Activated CD8-positive, alpha-beta memory T cell treated with anti-CD3 and anti-CD28 coated beads for 4 hours (primary cell): ENCODE measurements around the gene CBX2.
"Not testable (repeated sequence)": the region's sequence is repeated elsewhere in the genome, so short reads cannot be mapped to it uniquely, and the experiment has no call there.

Experiments used
- DNase-seq, 2 donors: peaks; one replicate each; pipeline ENCODE4 v3.0.0-alpha.2; 2020; ENCODE audit warnings: low read depth in 2 of 2

CBX2 gene

GRCh38 chr17:79769570-79770506 lies 8.1 kb upstream of the CBX2 start:
- no peak for DNase-seq

GRCh38 chr17:79771276-79771675 lies 6.7 kb upstream of the CBX2 start:
- DNase-seq, result no peak

- DNase-seq, result not testable (repeated sequence)
Measured at GRCh38 chr17:79772726-79773125, 5.2 kb upstream of the CBX2 start.

GRCh38 chr17:79774561-79774975 lies 3.4 kb upstream of the CBX2 start:
- DNase-seq, result no peak

GRCh38 chr17:79775632-79776031 lies 2.3 kb upstream of the CBX2 start:
- DNase-seq, result no peak

- DNase-seq, result no peak
Measured at GRCh38 chr17:79776376-79777119, 1.4 kb upstream of the CBX2 start.

- no peak for DNase-seq
Measured at GRCh38 chr17:79777120-79777893, 641 bp upstream of the CBX2 start.

GRCh38 chr17:79778504-79779083 lies 646 bp downstream of the CBX2 start:
- DNase-seq, result no peak

GRCh38 chr17:79779084-79779529 lies 1.2 kb downstream of the CBX2 start:
- DNase-seq, result no peak

- no peak for DNase-seq
Measured at GRCh38 chr17:79779661-79780365, 1.9 kb downstream of the CBX2 start.

- no peak for DNase-seq
Measured at GRCh38 chr17:79781012-79781650, 3.2 kb downstream of the CBX2 start.

- no peak for DNase-seq
Measured at GRCh38 chr17:79781736-79782575, 4.0 kb downstream of the CBX2 start.

GRCh38 chr17:79783891-79784290 lies 5.9 kb downstream of the CBX2 start:
- DNase-seq, result no peak

GRCh38 chr17:79784353-79785016 lies 6.5 kb downstream of the CBX2 start:
- DNase-seq, result no peak

GRCh38 chr17:79785017-79785899 lies 7.3 kb downstream of the CBX2 start:
- DNase-seq, result no peak

- no peak for DNase-seq
Measured at GRCh38 chr17:79785900-79786810, 8.2 kb downstream of the CBX2 start.
